Activated CD4-positive, alpha-beta T cell treated with anti-CD3 and anti-CD28 coated beads for 24 hours (primary cell): ENCODE results near the gene COP1.

Experiments
- DNase-seq, 2 donors: peaks; one replicate each; pipeline ENCODE4 v3.0.0-alpha.2; 2020; ENCODE audit warnings: low read depth in 2 of 2

Gene COP1

GRCh38 chr1:176199707-176200106 is 7.4 kb downstream of the COP1 start:
- DNase-seq, result no peak

DNA sequence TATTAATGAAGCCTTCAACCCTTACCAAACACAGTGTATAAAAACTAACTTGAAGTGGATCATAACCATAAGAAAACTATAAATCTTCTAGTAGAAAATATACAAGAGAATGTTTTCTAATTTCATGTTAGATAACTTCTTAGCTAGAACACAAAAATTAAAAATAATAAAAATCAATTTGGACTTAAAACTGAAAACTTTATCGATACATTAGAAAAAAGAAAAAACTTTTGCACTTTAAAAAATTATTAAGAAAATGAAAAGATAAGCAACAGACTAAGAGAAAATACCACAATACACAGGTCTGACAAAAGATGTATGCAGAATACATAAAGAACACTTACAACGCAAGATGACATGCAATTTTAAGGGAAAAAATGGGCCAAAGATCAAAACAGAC is 8.7 kb downstream of the COP1 start:
- DNase-seq, result no peak

GRCh38 chr1:176196728-176197127 is 10.4 kb downstream of the COP1 start:
- DNase-seq, result no peak

DNA sequence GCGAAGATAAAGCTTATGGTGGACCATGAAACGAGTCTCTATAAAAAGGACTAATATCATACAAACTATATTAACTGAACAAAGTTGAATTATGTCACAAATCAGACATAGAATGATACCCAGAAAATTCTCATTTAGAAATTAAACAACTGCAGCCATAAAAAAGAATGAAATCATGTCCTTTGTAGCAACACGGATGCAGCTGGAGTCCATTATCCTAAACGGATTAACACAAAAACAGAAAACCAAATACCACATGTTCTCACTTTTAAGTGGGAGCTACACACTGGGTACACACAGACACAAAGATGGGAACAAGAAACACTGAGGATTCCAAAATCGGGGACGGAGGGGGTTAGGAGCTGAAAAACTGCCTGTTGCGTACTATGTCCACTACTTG is 11.5 kb downstream of the COP1 start:
- no peak for DNase-seq

DNA sequence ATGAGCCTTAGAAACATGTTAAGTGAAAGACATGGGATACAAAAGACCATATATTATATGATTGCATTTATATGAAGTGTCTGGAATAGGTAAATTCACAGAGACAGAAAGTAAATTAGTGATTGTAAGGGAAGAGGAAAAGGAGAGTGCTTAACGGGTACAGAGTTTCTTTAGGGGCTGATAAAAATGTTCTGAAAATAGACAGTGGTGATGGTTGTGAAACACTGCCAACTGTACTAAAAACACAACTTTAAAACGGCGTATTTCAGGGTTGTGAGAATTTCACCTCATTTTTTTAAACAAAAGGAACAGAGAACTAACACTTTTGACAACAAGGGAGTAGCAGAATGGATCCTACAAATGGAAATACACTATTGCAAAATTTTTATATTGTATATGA is 13.4 kb downstream of the COP1 start:
- no peak for DNase-seq

- no peak for DNase-seq
Observed at GRCh38 chr1:176193023-176193422, 14.1 kb downstream of the COP1 start.

- no peak for DNase-seq
Observed at GRCh38 chr1:176188604-176189003, 18.5 kb downstream of the COP1 start.

GRCh38 chr1:176187001-176187400 is 20.1 kb downstream of the COP1 start:
- DNase-seq, result no peak

DNA sequence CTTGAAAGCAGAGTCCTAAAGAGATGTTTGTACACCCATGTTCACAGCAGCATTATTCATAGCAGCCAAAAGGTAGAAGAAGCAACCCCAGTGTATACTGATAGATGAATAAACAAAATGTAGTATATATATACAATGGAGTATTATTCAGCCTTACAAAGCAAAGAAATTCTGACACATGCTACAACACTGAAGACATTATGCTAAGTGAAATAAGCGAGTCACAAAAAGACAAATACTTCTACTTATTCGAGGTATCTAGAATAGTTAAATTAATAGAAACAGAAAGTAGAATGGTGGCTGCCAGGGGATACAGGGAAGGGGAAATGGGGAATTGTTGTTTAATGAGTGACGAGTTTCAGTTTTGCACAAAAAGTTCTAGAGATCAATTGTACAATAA is 23.5 kb downstream of the COP1 start:
- no peak for DNase-seq

DNA sequence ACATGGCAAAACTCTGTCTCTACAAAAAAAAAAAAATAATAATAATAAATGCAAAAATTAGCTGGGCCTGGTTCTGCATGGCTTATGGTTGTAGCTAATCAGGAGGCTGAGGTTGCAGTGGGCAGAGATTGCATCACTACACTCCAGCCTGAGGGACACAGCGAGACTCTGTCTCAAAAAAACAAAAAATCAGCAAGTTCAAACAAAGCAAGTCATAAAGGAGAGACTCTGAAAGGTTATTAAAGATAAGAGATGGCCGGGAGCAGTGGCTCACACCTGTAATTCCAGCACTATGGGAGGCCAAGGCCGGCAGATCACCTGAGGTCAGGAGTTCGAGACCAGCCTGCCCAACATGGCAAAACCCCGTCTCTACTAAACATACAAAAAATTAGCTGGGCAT is 28.8 kb downstream of the COP1 start:
- no peak for DNase-seq

DNA sequence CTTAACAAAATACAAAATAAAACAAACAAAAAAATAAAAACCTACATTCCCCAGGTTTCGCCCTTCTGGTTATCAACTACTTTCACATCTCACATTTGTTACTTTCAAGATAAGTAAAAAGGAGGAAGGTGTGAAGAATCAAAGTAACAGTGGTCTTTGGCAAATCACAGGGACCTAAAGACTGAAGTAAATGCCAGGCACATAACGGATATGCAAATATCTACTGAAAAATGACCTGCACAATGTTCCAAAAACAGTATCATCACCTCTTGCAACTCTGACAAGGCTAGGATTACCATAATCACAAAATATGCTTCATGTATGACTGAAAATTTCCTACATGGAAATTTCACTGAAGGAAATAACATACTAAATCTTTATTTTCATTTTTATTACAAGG is 29.3 kb downstream of the COP1 start:
- no peak for DNase-seq

DNA sequence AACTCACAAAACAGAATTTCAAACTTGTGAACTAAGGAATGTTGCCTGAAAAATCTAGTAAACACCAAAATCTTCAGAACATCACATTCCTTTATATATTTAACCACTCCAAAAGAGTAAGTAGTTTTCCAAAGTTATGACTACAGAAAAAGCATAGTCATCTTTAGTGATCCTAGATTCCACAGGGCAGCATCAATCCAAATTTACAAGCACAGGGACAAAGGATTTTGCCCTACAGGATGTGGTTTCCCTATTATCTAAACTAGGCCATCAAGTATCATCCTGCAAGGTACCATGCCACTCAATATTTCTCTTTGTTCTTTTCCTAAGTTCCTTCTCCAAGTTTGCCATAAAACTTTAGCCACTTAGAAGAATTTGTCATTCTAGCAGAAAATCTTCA is 33.0 kb downstream of the COP1 start:
- no peak for DNase-seq

- DNase-seq, result no peak
Observed at GRCh38 chr1:176172215-176172614, 34.9 kb downstream of the COP1 start.

DNA sequence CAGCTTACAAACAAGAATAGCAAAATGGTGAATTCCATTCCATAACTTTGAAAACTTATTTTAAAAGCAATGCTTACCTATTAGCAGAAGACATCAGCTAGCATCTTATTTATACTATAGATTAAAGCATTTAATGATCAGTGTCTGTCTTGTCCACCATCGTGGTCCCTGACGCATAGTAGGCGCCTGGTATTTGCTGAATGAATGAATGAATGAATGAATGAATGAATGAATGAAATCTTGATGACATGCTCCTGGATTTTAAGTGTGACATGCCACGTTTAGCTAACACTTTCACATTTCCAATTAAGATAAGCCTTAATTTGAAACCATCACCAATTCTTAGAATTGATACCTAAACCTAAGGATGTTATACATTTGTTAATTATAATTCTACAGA is 39.9 kb downstream of the COP1 start:
- DNase-seq, result no peak

DNA sequence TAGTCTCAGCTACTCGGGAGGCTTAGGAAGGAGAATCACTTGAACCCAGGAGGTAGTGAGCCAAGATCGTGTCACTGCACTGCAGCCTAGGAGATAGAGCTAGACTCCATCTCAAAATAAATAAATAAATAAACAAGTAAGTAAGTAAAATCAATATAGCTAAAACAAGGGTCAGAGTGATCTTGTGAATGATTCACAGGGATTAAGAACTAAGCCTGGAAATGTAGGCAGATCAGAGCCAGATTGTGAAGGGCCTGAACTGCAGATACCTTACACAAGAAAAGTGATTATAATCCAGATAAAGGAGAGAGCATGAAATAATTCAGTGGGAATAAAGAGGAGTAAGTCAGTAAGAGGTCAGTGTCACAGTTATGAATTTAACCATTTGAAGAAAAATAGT is 41.5 kb downstream of the COP1 start:
- no peak for DNase-seq

DNA sequence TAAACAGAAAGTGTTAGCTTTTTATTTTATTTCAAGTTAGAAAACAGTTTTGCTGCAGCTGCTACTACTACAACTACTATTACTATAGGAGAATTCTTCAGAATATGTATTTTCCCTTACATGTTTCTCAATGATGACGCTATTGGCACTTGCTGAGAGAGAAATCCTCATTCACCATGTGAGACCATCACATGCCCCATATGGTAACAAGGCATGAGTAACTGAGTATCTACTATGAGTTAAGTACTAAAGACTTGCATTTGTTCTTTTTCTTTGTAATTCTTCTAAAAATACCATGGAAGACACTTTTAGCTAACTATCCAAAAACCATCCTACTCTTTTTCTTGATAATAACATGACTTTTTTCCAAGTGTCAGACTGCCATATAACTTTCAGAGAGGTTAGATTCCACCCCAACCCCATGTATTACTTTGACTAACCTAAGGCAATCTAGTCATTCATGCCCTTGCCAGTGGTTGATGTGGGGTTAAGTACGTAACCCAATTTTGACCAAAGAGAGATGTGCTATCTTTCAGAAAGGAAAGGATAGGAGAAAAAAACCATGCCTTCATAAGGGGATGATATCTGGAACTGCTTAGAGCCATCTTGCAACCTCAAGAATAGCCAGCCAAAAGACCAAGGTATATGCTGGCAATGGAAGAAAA is 42.9 kb downstream of the COP1 start:
- no peak for DNase-seq

- DNase-seq, result no peak
Observed at GRCh38 chr1:176159993-176160392, 47.1 kb downstream of the COP1 start.

GRCh38 chr1:176157995-176158394 is 49.1 kb downstream of the COP1 start:
- no peak for DNase-seq

- no peak for DNase-seq
Observed at GRCh38 chr1:176149939-176150807, 56.9 kb downstream of the COP1 start.

- no peak for DNase-seq
Observed at GRCh38 chr1:176144526-176144925, 62.6 kb downstream of the COP1 start.

DNA sequence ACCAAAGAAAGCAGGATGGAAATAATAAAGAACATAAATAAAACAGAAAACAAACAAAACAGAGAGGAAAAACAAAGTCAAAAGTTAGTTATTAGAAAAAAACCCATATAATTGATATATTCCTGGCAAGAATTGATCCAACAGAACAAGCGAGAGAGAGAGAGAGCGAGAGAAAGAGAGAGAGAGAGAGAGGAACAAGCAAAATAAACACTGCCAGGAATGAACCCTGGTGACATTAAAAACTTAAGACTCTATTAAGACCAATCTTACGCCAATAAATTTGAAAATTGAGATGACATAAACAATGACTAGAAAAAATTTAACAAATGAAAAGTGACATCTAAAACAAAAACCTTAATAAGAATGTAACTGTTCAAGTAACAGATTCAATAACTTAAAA is 64.1 kb downstream of the COP1 start:
- no peak for DNase-seq

- DNase-seq, result no peak
Observed at GRCh38 chr1:176141449-176141848, 65.6 kb downstream of the COP1 start.

GRCh38 chr1:176136891-176137290 is 70.2 kb downstream of the COP1 start:
- no peak for DNase-seq
